ENCODE measurements around the gene PKMYT1. TPM values are rescaled to one million over a fixed set of nuclear protein-coding genes. Genes with fewer than 3 reads are reported as not detected.

Gene PKMYT1
- total RNA-seq, 1 donor from 2014 or later: 6.9 TPM

DNA sequence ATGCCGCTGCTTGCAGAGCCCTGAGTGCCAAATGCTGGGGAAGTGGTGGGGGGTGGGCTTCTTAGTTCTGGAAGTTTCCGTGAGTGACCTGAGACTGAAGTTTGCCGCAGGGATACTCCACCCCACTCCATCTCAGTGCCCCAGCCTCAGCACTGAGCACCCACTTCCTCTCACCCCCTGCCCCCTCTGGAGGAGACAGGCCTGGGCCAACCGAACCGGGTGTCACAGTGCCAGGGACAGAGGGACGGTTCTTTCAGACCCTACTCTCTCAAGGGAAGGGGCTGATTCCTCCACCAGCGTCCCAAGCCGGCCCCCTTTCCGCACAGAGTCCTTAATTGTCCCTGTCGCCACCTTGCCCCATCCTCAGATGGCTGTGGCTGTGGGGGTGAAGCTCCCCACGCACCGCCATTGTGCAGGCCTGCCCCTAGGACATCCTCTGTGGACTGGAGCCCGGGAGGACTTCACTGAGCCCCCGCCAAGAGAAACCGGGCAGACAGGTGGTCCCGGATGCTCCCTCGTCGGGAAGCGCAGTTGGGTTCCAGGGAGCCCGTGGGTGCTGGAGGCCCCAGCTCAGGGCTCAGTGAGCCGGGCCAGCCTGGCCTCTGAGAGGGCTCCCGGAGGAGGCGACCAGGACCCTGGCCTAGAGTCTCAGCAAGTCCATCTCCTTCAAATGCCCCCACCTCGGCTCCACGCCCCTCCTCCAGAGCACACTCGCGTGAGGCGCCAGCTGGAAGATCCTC lies 17.7 kb downstream of the PKMYT1 start:
- H3K4me1 ChIP-seq: peaks cover 42% of the 10 kb centered on the region
- TF ChIP-seq, protein P1, sequence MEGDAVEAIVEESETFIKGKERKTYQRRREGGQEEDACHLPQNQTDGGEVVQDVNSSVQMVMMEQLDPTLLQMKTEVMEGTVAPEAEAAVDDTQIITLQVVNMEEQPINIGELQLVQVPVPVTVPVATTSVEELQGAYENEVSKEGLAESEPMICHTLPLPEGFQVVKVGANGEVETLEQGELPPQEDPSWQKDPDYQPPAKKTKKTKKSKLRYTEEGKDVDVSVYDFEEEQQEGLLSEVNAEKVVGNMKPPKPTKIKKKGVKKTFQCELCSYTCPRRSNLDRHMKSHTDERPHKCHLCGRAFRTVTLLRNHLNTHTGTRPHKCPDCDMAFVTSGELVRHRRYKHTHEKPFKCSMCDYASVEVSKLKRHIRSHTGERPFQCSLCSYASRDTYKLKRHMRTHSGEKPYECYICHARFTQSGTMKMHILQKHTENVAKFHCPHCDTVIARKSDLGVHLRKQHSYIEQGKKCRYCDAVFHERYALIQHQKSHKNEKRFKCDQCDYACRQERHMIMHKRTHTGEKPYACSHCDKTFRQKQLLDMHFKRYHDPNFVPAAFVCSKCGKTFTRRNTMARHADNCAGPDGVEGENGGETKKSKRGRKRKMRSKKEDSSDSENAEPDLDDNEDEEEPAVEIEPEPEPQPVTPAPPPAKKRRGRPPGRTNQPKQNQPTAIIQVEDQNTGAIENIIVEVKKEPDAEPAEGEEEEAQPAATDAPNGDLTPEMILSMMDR (IDR thresholded peaks at IDR 0.05): no peak
- no peak for TF ChIP-seq POLR2AphosphoS5 (IDR thresholded peaks at IDR 0.05; ENCODE audit: insufficient read depth in 1 of 2, low read depth in 1 of 2)
- no peak for TF ChIP-seq POLR2A (IDR thresholded peaks at IDR 0.05)
- H3K27me3 ChIP-seq: peaks cover 7% of the 10 kb centered on the region
- H3K4me3 ChIP-seq: no peak overlapping the region
- no peak overlapping the region for H3K27ac ChIP-seq
- intact Hi-C loops (cut with DNase I): no loop called here
- no peaks in the 10 kb centered on the region for H3K36me3 ChIP-seq
- no peak for DNase-seq (ENCODE audit: extremely low spot score in 2 of 2)
- H3K9me3 ChIP-seq: no peaks in the 10 kb centered on the region

DNA sequence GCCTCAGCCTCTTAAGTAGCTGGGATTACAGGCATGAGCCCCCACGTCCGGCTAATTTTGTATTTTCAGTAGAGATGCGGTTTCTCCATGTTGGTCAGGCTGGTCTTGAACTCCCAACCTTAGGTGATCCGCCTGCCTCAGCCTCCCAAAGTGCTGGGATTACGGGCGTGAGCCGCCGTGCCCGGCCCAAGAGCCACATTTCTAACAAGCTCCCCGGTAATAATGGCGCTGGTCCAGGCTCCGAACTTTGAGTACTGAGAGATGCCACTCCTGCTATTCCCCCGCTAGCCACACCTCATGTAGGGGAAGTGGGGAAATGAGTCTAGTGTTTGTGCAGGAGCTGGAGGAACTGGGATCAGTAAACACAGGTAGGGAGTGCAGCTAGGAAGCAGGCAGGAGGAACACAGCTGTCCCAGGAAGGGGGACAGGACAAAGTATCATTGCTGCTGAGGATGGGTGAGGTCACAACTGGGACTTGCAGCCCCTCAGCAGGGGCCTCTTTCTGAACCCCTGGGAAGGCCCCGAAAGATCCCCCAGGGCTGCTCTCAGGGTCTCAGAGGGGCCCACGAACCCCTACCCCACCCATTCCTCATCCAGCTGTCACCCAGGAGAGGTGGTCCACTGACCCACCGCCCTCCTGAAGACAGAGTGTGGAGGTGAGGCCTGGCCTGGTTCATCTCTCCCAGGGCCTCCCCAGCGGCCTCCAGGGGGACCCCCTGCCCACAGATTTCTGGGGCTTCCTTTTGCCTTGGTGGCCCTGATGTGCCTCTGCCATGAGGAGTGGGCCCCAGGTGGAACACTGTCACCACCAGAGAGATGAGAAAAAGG lies 19.8 kb downstream of the PKMYT1 start:
- H3K4me3 ChIP-seq: no peak overlapping the region
- no peaks in the 10 kb centered on the region for H3K27me3 ChIP-seq
- no peak for TF ChIP-seq POLR2AphosphoS5 (IDR thresholded peaks at IDR 0.05; ENCODE audit: insufficient read depth in 1 of 2, low read depth in 1 of 2)
- TF ChIP-seq, protein P1 (IDR thresholded peaks at IDR 0.05): no peak
- no peak for TF ChIP-seq POLR2A (IDR thresholded peaks at IDR 0.05)
- DNase-seq (ENCODE audit: extremely low spot score in 2 of 2): no peak
- H3K4me1 ChIP-seq: peaks cover 29% of the 10 kb centered on the region
- H3K36me3 ChIP-seq: no peaks in the 10 kb centered on the region
- no peaks in the 10 kb centered on the region for H3K9me3 ChIP-seq
- H3K27ac ChIP-seq: no peak overlapping the region
- intact Hi-C loops (cut with DNase I): no loop called here

DNA sequence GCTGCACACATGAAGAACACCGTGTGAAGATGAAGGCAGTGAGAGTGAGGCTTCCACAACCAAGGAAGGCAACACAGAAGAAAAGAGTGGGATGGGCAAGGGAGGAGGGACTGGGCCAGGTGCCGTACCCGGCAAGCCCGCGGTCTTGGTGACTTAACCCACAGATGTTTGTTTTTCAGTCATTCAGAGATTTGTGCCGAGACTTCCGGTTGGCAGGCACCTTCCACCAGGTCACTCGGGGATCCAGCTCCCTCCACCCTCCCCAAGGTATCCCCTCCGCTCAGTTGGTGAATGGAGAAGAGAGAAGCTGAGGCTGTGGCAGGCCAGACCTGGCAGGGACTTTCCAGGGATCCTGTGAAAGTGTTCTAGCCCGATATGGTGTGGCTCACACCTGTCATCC lies 21.0 kb downstream of the PKMYT1 start:
- Histone ChIP-seq H3K27me3 (no peaks in the 10 kb centered on the region), H3K36me3 (no peaks in the 10 kb centered on the region), H3K9me3 (no peaks in the 10 kb centered on the region), H3K27ac (no peak overlapping the region), H3K4me3 (no peak overlapping the region), H3K4me1 (peaks cover 17% of the 10 kb centered on the region)
- intact Hi-C loops (cut with DNase I): no loop called here
- DNase-seq (ENCODE audit: extremely low spot score in 2 of 2): no peak
- no peak for TF ChIP-seq POLR2AphosphoS5 (IDR thresholded peaks at IDR 0.05; ENCODE audit: insufficient read depth in 1 of 2, low read depth in 1 of 2)
- TF ChIP-seq, protein P1 (IDR thresholded peaks at IDR 0.05): no peak
- no peak for TF ChIP-seq POLR2A (IDR thresholded peaks at IDR 0.05)

DNA sequence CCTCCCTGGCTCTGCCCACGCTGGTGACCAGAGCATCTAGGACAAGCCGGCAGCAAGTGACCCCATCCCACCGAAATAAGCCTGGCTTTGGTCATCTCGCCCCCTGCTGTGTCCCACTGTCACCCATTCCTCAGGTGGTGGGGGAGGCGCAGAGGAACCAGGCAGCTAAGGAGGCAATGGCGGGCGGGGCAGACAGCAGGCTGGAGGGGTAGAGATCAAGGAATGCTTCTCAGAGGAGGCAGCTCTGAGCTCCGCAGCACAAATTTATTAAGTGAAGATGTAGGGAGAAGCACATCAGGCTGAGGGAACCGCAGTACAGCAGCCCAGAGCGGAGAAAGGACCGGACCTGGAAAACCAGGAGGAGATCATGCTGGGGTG lies 23.7 kb downstream of the PKMYT1 start:
- no peaks in the 10 kb centered on the region for H3K9me3 ChIP-seq
- no peaks in the 10 kb centered on the region for H3K27me3 ChIP-seq
- TF ChIP-seq POLR2A (IDR thresholded peaks at IDR 0.05) (no peak), POLR2AphosphoS5 (IDR thresholded peaks at IDR 0.05; ENCODE audit: insufficient read depth in 1 of 2, low read depth in 1 of 2) (no peak)
- TF ChIP-seq, protein P1 (IDR thresholded peaks at IDR 0.05): no peak
- no peak overlapping the region for H3K27ac ChIP-seq
- H3K4me1 ChIP-seq: no peaks in the 10 kb centered on the region
- no peaks in the 10 kb centered on the region for H3K36me3 ChIP-seq
- no peak overlapping the region for H3K4me3 ChIP-seq
- intact Hi-C loops (cut with DNase I): no loop called here
- DNase-seq (ENCODE audit: extremely low spot score in 2 of 2): no peak
